ENCODE results near the gene GTF2H1. TPM values are rescaled to one million over a fixed set of nuclear protein-coding genes. Genes with fewer than 3 reads are reported as not detected.

The GTF2H1 gene
- total and polyA plus RNA-seq, 9 of the 15 experiments (the other 6 are each of a cell fraction or from before 2014, with no cell fraction given): 56.9 to 126 (median 92.1) TPM

GRCh38 chr11:18374956-18375355, 52.6 kb downstream of the GTF2H1 start:
- Histone ChIP-seq H2AFZ (ENCODE audit: low read depth, low read length) (no peak overlapping the region), H3K9me3 (replicated peaks; ENCODE audit: control insufficient read depth, insufficient read depth, low read depth, low read length) (no peaks in the 10 kb centered on the region), H4K20me1 (replicated peaks; ENCODE audit: control insufficient read depth, insufficient read depth, low read length) (no peaks in the 10 kb centered on the region), H3K79me2 (ENCODE audit: control insufficient read depth, insufficient read depth, low read length) (no peaks in the 10 kb centered on the region), H3K4me1 (replicated peaks in 1 of 2; ENCODE audit: control insufficient read depth in 2 of 2, insufficient read depth in 2 of 2, low read length in 2 of 2) (peaks cover 0 to 7% of the 10 kb centered on the region in 2 experiments; a peak in 2 of 5 replicates), H3K27ac (ENCODE audit: extremely low read depth, low read depth, low read length) (no peak overlapping the region), H3K4me2 (ENCODE audit: insufficient read depth, low read length) (no peak overlapping the region), H3K9ac (ENCODE audit: insufficient read depth in 1 of 2, low read depth in 2 of 2, low read length in 2 of 2) (no peak overlapping the region), H3K9me1 (ENCODE audit: control insufficient read depth, insufficient read depth, low read length) (no peaks in the 10 kb centered on the region), H3K27me3 (ENCODE audit: control insufficient read depth in 2 of 2, insufficient read depth in 2 of 2, low read length in 2 of 2) (no peaks in the 10 kb centered on the region), H3K4me3 (no peak overlapping the region), H3K36me3 (ENCODE audit: control insufficient read depth, insufficient read depth, low read length) (no peaks in the 10 kb centered on the region)
- intact Hi-C loops (cut with micrococcal nuclease) (no loop called here), in situ Hi-C loops (cut with MboI) (no loop called here)
- 33% methylated on average over 2 of the region's 2 CpGs for WGBS (ENCODE audit: insufficient coverage, low coverage, missing lambda C conversion rate)
- no peak for DNase-seq (ENCODE audit: extremely low read depth in 1 of 4, low spot score in 3 of 4)
- BruUV-seq (replicated peaks): no TSS peak
- CTCF ChIA-PET (ENCODE audit: low intra/inter-chr PET ratio): no interaction called here
- POLR2A ChIA-PET: interaction anchor here (0.8 to 5.1 kb wide), 4 partner anchors 8 to 353 kb away, joined by 3 to 21 read pairs (median 4); partner anchors contain the start of gene LDHA
- no peak for FAIRE-seq
- no peak for ATAC-seq
- TF ChIP-seq SMAD4 (CRISPR knock-in tag; conservative IDR thresholded peaks at IDR 0.05) (no peak), ZNF589 (CRISPR knock-in tag; IDR thresholded peaks at IDR 0.05; ENCODE audit: low read depth) (no peak), ZC3H8 (IDR thresholded peaks at IDR 0.05) (no peak), CREB5 (CRISPR knock-in tag; IDR thresholded peaks at IDR 0.05) (no peak), RNF219 (CRISPR knock-in tag; IDR thresholded peaks at IDR 0.05) (no peak), ZFPM2 (CRISPR knock-in tag; IDR thresholded peaks at IDR 0.05) (no peak), POU5F1 (IDR thresholded peaks at IDR 0.05; ENCODE audit: borderline replicate concordance, low read depth, low read length, partially characterized antibody) (no peak), ZNF668 (CRISPR knock-in tag; IDR thresholded peaks at IDR 0.05) (no peak), ASH1L (IDR thresholded peaks at IDR 0.05; ENCODE audit: borderline replicate concordance, low read depth, partially characterized antibody) (no peak), BRF2 (IDR thresholded peaks at IDR 0.05; ENCODE audit: borderline replicate concordance, insufficient read depth, insufficient read length) (no peak), NFYB (IDR thresholded peaks at IDR 0.05; ENCODE audit: extremely low read depth, insufficient read length) (no peak), ZNF384 (IDR thresholded peaks at IDR 0.05; ENCODE audit: low read depth, low read length) (no peak), BCOR (IDR thresholded peaks at IDR 0.05) (no peak), MAFK (IDR thresholded peaks at IDR 0.05; ENCODE audit: low read length) (no peak), TFE3 (CRISPR knock-in tag; IDR thresholded peaks at IDR 0.05) (no peak), ZBTB7A (IDR thresholded peaks at IDR 0.05; ENCODE audit: borderline replicate concordance, control insufficient read depth, low read depth, low read length) (no peak), POLR3A (IDR thresholded peaks at IDR 0.05; ENCODE audit: borderline replicate concordance, extremely low read depth, insufficient read depth, insufficient read length) (no peak)

All from K562 (cell line).